GM23338 (cell line): ENCODE results near the gene LYST.

Source experiments
- CREB1 ChIP-seq: fragments of 250-450 bp; sonication (Bioruptor Pico); IDR thresholded peaks from 2 replicates; pipeline ENCODE4 v1.5.0; 2020; ENCODE audit warnings: low read depth, mild to moderate bottlenecking, moderate library complexity
- EZH2 ChIP-seq: fragments of 200-600 bp; sonication (generic); IDR thresholded peaks from one replicate; pipeline ENCODE4 v1.8.0; 2017; ENCODE audit warnings: antibody characterized with exemption, mild to moderate bottlenecking, low read depth; ENCODE audit not compliant: unreplicated experiment
- EZH2phosphoT487 ChIP-seq: fragments of 200-600 bp; sonication (generic); IDR thresholded peaks from one replicate; pipeline ENCODE4 v1.8.1; 2018; ENCODE audit warnings: antibody characterized with exemption; ENCODE audit not compliant: unreplicated experiment
- JUNB ChIP-seq: IDR thresholded peaks from one replicate; pipeline ENCODE4 v1.6.1; 2016; ENCODE audit warnings: antibody characterized with exemption; ENCODE audit not compliant: unreplicated experiment
- POLR2AphosphoS5 ChIP-seq: IDR thresholded peaks from 2 replicates; pipeline ENCODE4 v1.6.1; 2016; ENCODE audit warnings: antibody characterized with exemption, low read depth
- STAT1 ChIP-seq: IDR thresholded peaks from one replicate; pipeline ENCODE4 v1.6.1; 2016; ENCODE audit warnings: antibody characterized with exemption; ENCODE audit not compliant: unreplicated experiment
- ZNF331 ChIP-seq: fragments of 250-450 bp; sonication (Bioruptor Pico); IDR thresholded peaks from 2 replicates; pipeline ENCODE4 v1.5.0; 2020; ENCODE audit warnings: low read depth, mild to moderate bottlenecking, moderate library complexity
- TF ChIP-seq, protein P1 (sequence below), 2 experiments: fragments of 200-600 bp in 1 of 2; sonication (generic) in 1 of 2; conservative IDR thresholded peaks; 2 replicates each; pipeline versions ENCODE4 v1.5.1 to v1.6.1; 2016 to 2017; ENCODE audit warnings: antibody characterized with exemption in 2 of 2, low read depth in 2 of 2, mild to moderate bottlenecking in 2 of 2, moderate library complexity in 1 of 2
- TF ChIP-seq, protein P2 (sequence below): IDR thresholded peaks from one replicate; pipeline ENCODE4 v1.6.1; 2018; ENCODE audit warnings: antibody characterized with exemption; ENCODE audit not compliant: unreplicated experiment
- TF ChIP-seq, protein P3 (sequence below): IDR thresholded peaks from 2 replicates; pipeline ENCODE4 v1.6.1; 2016; ENCODE audit warnings: antibody characterized with exemption

DNA sequence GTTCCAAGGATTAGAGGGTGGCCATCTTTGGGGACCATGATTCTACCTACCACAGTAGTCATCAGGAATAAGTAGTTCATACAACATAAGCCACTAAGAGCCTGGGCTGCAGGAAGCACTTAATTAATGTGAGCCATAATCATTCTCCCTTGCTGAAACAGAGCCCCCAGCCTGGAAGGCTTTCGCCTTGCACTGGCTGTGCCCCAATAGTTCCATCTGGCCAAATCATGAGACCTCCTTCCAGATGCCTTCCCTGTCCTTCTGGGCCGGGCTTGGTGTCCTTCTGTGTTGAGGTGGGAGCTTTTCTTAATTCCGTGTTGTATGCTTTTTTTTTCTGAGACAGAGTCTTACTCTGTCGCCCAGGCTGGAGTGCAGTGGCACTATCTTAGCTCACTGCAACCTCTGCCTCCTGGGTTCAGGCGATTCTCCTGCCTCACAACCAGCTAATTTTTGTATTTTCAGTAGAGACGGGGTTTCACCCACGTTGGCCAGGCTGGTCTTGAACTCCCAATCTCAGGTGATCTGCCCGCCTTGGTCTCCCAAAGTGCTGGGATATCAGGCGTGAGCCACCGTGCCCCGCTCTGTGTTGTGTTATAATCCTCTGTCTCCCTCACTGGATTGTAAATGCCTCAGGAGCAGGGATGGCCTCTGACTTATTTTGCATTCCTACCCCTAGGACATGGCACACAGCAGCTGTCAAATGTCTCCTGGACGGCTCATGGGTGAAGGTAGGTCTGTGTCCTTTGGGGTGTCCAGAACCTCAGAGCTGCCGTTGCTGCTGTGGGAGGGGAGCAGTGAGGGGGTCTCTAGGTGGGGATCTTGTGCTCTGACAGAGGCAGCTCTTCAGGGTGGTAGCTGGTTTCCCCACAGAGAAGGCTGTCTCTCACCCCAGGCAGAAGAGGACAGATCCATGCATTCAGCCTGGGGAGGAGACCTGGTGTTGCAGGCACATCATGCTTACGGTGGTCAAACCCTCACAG, 227.2 kb downstream of the LYST start:
- TF ChIP-seq, protein P1, sequence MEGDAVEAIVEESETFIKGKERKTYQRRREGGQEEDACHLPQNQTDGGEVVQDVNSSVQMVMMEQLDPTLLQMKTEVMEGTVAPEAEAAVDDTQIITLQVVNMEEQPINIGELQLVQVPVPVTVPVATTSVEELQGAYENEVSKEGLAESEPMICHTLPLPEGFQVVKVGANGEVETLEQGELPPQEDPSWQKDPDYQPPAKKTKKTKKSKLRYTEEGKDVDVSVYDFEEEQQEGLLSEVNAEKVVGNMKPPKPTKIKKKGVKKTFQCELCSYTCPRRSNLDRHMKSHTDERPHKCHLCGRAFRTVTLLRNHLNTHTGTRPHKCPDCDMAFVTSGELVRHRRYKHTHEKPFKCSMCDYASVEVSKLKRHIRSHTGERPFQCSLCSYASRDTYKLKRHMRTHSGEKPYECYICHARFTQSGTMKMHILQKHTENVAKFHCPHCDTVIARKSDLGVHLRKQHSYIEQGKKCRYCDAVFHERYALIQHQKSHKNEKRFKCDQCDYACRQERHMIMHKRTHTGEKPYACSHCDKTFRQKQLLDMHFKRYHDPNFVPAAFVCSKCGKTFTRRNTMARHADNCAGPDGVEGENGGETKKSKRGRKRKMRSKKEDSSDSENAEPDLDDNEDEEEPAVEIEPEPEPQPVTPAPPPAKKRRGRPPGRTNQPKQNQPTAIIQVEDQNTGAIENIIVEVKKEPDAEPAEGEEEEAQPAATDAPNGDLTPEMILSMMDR (conservative IDR thresholded peaks at IDR 0.05; ENCODE audit: low read depth in 2 of 2) = no peak
- no peak for TF ChIP-seq POLR2AphosphoS5
- TF ChIP-seq EZH2 = no peak
- no peak for TF ChIP-seq EZH2phosphoT487
- no peak for TF ChIP-seq CREB1
- no peak for TF ChIP-seq ZNF331 (CRISPR knock-in tag)
- TF ChIP-seq, protein P2, sequence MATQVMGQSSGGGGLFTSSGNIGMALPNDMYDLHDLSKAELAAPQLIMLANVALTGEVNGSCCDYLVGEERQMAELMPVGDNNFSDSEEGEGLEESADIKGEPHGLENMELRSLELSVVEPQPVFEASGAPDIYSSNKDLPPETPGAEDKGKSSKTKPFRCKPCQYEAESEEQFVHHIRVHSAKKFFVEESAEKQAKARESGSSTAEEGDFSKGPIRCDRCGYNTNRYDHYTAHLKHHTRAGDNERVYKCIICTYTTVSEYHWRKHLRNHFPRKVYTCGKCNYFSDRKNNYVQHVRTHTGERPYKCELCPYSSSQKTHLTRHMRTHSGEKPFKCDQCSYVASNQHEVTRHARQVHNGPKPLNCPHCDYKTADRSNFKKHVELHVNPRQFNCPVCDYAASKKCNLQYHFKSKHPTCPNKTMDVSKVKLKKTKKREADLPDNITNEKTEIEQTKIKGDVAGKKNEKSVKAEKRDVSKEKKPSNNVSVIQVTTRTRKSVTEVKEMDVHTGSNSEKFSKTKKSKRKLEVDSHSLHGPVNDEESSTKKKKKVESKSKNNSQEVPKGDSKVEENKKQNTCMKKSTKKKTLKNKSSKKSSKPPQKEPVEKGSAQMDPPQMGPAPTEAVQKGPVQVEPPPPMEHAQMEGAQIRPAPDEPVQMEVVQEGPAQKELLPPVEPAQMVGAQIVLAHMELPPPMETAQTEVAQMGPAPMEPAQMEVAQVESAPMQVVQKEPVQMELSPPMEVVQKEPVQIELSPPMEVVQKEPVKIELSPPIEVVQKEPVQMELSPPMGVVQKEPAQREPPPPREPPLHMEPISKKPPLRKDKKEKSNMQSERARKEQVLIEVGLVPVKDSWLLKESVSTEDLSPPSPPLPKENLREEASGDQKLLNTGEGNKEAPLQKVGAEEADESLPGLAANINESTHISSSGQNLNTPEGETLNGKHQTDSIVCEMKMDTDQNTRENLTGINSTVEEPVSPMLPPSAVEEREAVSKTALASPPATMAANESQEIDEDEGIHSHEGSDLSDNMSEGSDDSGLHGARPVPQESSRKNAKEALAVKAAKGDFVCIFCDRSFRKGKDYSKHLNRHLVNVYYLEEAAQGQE = no peak
- TF ChIP-seq JUNB = no peak
- TF ChIP-seq, protein P3, sequence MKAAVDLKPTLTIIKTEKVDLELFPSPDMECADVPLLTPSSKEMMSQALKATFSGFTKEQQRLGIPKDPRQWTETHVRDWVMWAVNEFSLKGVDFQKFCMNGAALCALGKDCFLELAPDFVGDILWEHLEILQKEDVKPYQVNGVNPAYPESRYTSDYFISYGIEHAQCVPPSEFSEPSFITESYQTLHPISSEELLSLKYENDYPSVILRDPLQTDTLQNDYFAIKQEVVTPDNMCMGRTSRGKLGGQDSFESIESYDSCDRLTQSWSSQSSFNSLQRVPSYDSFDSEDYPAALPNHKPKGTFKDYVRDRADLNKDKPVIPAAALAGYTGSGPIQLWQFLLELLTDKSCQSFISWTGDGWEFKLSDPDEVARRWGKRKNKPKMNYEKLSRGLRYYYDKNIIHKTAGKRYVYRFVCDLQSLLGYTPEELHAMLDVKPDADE = no peak
- TF ChIP-seq STAT1 = no peak
